Mesothelial cell of epicardium (in vitro differentiated cells): ENCODE results near the gene CAPZB. TPM values are rescaled to one million over a fixed set of nuclear protein-coding genes. Genes with fewer than 3 reads are reported as not detected.

ENCODE experiments used
- DNase-seq, 2 experiments: peaks; one replicate each; pipeline ENCODE4 v3.0.0; 2021; ENCODE audit warnings: low spot score in 2 of 2; ENCODE audit not compliant: unreplicated experiment in 2 of 2
- H3K27ac Mint-ChIP-seq: 2 replicates; pipeline ENCODE4 v1.8.0; 2021; ENCODE audit warnings: mixed read lengths
- H3K27me3 Mint-ChIP-seq: 2 replicates; pipeline ENCODE4 v1.8.0; 2021; ENCODE audit warnings: low read depth, mixed read lengths
- H3K36me3 Mint-ChIP-seq: 2 replicates; pipeline ENCODE4 v1.8.0; 2021; ENCODE audit warnings: mixed read lengths
- H3K4me1 Mint-ChIP-seq: 2 replicates; pipeline ENCODE4 v1.8.0; 2021; ENCODE audit warnings: mixed read lengths
- H3K4me3 Mint-ChIP-seq: 2 replicates; pipeline ENCODE4 v1.8.0; 2021; ENCODE audit warnings: mild to moderate bottlenecking, moderate library complexity, mixed read lengths
- H3K9me3 Mint-ChIP-seq: 2 replicates; pipeline ENCODE4 v1.8.0; 2021; ENCODE audit warnings: mixed read lengths
- CTCF ChIP-seq: fragments of 200-600 bp; sonication (generic); IDR thresholded peaks from one replicate; pipeline ENCODE4 v1.5.0; 2021; ENCODE audit warnings: antibody characterized with exemption; ENCODE audit not compliant: unreplicated experiment
- total RNA-seq: library from RNA; stranded (reverse); gene quantifications from 3 replicates; pipeline ENCODE4 v1.2.1, GENCODE V29; 2021

The CAPZB gene
- total RNA-seq, 1 donor from 2014 or later: 192 TPM

DNA sequence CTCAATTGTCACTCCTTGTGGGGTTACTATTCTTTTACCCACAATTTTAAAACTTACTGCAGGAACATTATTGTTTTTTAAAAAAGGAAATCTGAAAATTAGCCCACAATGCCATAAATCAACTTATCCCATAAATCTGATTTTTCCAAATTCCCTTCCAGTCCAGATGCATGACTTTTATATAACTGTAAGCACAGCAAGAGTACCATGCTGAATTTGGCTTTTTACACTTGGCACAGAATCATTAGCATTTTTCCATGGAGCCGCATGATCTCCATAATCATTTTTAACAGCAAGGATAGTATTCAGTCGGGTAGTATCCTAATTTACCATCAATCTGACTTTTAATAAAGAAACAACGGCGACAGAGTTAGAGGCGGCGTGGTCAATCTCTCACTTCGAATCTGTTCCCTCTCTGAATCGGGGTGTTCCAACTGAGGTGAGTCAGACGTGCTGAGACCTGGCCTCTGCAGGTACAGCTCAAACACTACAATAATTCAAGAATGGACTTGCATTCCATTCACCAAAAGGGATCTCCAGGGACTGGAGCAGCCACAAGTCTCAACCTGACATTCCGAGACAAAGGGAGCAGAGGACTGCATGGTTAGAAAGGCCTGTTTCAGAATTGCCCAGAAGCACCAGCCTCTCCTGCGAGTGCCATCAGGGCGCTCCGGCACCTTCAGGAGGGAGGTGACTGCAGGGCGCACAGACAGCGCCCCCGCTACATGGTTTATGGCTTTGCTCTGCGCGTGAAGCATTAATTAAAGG is 124.3 kb downstream of the CAPZB start:
- H3K4me3 Mint-ChIP-seq: no peak overlapping the region
- peak overlapping the region; percentile 62 for H3K27ac Mint-ChIP-seq
- no peak for TF ChIP-seq CTCF
- peaks cover 6% of the 10 kb centered on the region for H3K36me3 Mint-ChIP-seq
- H3K27me3 Mint-ChIP-seq: no peaks in the 10 kb centered on the region
- no peak for DNase-seq
- H3K4me1 Mint-ChIP-seq: peaks cover 22% of the 10 kb centered on the region
- no peaks in the 10 kb centered on the region for H3K9me3 Mint-ChIP-seq

- Mint-ChIP-seq H3K36me3 (peaks cover 10% of the 10 kb centered on the region), H3K27me3 (no peaks in the 10 kb centered on the region), H3K4me3 (no peak overlapping the region), H3K9me3 (no peaks in the 10 kb centered on the region), H3K4me1 (peaks cover 20% of the 10 kb centered on the region), H3K27ac (peak overlapping the region; percentile 34)
- no peak for TF ChIP-seq CTCF
- no peak for DNase-seq
Observed at GRCh38 chr1:19360432-19360831, 124.9 kb downstream of the CAPZB start.

- TF ChIP-seq CTCF: no peak
- H3K9me3 Mint-ChIP-seq: no peaks in the 10 kb centered on the region
Observed at GRCh38 chr1:19360016-19360415, 125.3 kb downstream of the CAPZB start.

GRCh38 chr1:19359357-19359756 is 126.0 kb downstream of the CAPZB start:
- no peaks in the 10 kb centered on the region for H3K9me3 Mint-ChIP-seq
- no peak overlapping the region for H3K27ac Mint-ChIP-seq
- DNase-seq: no peak
- no peaks in the 10 kb centered on the region for H3K27me3 Mint-ChIP-seq
- TF ChIP-seq CTCF: no peak
- H3K4me3 Mint-ChIP-seq: no peak overlapping the region
- peaks cover 14% of the 10 kb centered on the region for H3K36me3 Mint-ChIP-seq
- peaks cover 20% of the 10 kb centered on the region for H3K4me1 Mint-ChIP-seq

More at GRCh38 chr1:19360016-19360415, 125.3 kb downstream of the CAPZB start:
- H3K36me3 Mint-ChIP-seq: peaks cover 11% of the 10 kb centered on the region
- H3K27ac Mint-ChIP-seq: peak overlapping the region; percentile 21
- peaks cover 20% of the 10 kb centered on the region for H3K4me1 Mint-ChIP-seq
- H3K4me3 Mint-ChIP-seq: no peak overlapping the region
- DNase-seq: no peak
- no peaks in the 10 kb centered on the region for H3K27me3 Mint-ChIP-seq

- H3K36me3 Mint-ChIP-seq: peaks cover 18% of the 10 kb centered on the region
- TF ChIP-seq CTCF: no peak
- H3K4me3 Mint-ChIP-seq: no peak overlapping the region
- no peak overlapping the region for H3K27ac Mint-ChIP-seq
- DNase-seq: no peak
- peaks cover 20% of the 10 kb centered on the region for H3K4me1 Mint-ChIP-seq
- H3K27me3 Mint-ChIP-seq: no peaks in the 10 kb centered on the region
- H3K9me3 Mint-ChIP-seq: no peaks in the 10 kb centered on the region
Observed at GRCh38 chr1:19358710-19359109, 126.6 kb downstream of the CAPZB start.
